ENCODE results near the gene CCDC27.

CCDC27 gene

DNA sequence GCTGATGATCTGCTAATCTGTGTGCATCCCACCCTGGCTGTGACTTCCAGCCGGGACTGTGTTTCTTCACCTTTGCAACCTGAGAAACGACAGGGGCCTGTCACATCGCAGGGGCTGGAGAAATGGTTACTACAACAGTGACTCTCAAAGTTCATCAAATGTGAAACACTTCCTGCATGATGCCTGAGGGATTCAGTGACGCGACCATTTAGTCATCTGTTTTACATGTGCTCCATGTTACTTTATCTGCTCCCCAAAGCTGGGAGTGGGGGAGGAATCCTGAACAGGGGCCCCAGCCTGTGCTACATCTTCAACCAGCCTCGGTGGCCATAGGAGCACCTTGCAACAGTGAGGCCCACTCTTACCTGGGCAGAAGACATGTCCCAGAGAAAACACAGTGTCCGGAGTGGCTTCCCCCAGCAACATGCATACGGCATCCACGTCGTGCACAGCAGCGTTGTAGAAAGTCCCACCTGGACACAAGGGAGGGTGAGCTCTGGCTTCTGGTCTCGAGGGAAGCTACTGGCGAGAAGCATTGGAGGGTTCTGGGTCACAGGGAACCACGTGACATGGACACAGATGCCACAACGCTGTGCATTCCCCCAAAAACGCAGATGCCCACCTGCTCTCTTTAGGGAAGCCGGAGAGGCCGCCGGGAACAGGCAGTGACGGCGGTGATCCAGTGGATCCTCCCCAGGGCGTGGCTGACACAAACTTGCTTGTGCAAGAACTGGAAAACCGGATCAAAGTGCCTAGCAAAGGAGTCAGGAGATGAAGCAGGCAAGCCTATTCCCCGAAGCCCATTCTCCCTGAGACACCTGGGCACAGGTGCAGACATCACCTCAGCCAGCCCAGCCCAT, 9.6 kb upstream of the CCDC27 start:
- no peak for TF ChIP-seq CTCF (IDR thresholded peaks at IDR 0.05; ENCODE audit: low read depth, low read length, missing control alignments)
- no peak for DNase-seq
- in situ Hi-C loops (cut with HindIII; ENCODE audit: low pct_ligation_motif_present, low sequenced_read_pairs), result no loop called here
- no peaks in the 10 kb centered on the region for H3K27me3 ChIP-seq (replicated peaks)
- no peak overlapping the region for H3K4me3 ChIP-seq (ENCODE audit: low read depth, low read length)
- H3K27ac ChIP-seq, result no peak overlapping the region
- peaks cover 9% of the 10 kb centered on the region for H3K36me3 ChIP-seq (replicated peaks)

- H3K27me3 ChIP-seq (replicated peaks), result no peaks in the 10 kb centered on the region
- DNase-seq, result no peak
- no peak overlapping the region for H3K4me3 ChIP-seq (ENCODE audit: low read depth, low read length)
- H3K27ac ChIP-seq, result no peak overlapping the region
- in situ Hi-C loops (cut with HindIII; ENCODE audit: low pct_ligation_motif_present, low sequenced_read_pairs), result no loop called here
- H3K36me3 ChIP-seq (replicated peaks), result peaks cover 5% of the 10 kb centered on the region
- no peak for TF ChIP-seq CTCF (IDR thresholded peaks at IDR 0.05; ENCODE audit: low read depth, low read length, missing control alignments)
Measured at GRCh38 chr1:3743421-3743820, 8.8 kb upstream of the CCDC27 start.

- Histone ChIP-seq H3K4me3 (ENCODE audit: low read depth, low read length) (no peak overlapping the region), H3K27ac (no peak overlapping the region), H3K36me3 (replicated peaks) (peaks cover 5% of the 10 kb centered on the region), H3K27me3 (replicated peaks) (no peaks in the 10 kb centered on the region)
- in situ Hi-C loops (cut with HindIII; ENCODE audit: low pct_ligation_motif_present, low sequenced_read_pairs), result no loop called here
- TF ChIP-seq CTCF (IDR thresholded peaks at IDR 0.05; ENCODE audit: low read depth, low read length, missing control alignments), result no peak
- DNase-seq, result no peak
Measured at GRCh38 chr1:3743826-3744225, 8.4 kb upstream of the CCDC27 start.

DNA sequence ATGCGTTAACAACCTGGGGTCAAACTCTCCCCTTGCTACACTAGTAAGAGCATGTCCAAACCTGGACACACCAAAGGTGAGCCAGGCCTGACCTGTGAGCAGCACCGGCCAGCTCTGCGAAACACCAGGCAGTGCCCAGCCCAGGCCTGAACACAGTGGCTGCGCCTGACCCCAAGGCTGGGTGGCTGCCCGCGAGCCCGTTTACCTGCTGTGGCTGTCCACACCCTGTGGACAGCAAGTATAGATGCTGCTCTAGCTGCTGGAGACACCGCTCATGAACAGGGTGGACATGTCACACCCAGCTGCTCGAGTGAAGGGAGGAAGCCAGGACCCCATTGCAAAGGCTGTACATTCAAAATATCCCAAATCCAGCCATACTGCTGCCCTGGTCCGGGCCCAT, 7.6 kb upstream of the CCDC27 start:
- no peak overlapping the region for H3K4me3 ChIP-seq (ENCODE audit: low read depth, low read length)
- H3K36me3 ChIP-seq (replicated peaks), result peaks cover 5% of the 10 kb centered on the region
- H3K27ac ChIP-seq, result no peak overlapping the region
- in situ Hi-C loops (cut with HindIII; ENCODE audit: low pct_ligation_motif_present, low sequenced_read_pairs), result no loop called here
- TF ChIP-seq CTCF (IDR thresholded peaks at IDR 0.05; ENCODE audit: low read depth, low read length, missing control alignments), result no peak
- no peak for DNase-seq
- no peaks in the 10 kb centered on the region for H3K27me3 ChIP-seq (replicated peaks)

- in situ Hi-C loops (cut with HindIII; ENCODE audit: low pct_ligation_motif_present, low sequenced_read_pairs), result no loop called here
- H3K27ac ChIP-seq, result no peak overlapping the region
- peaks cover 5% of the 10 kb centered on the region for H3K36me3 ChIP-seq (replicated peaks)
- H3K4me3 ChIP-seq (ENCODE audit: low read depth, low read length), result no peak overlapping the region
- TF ChIP-seq CTCF (IDR thresholded peaks at IDR 0.05; ENCODE audit: low read depth, low read length, missing control alignments), result no peak
- H3K27me3 ChIP-seq (replicated peaks), result no peaks in the 10 kb centered on the region
- DNase-seq, result no peak
Measured at GRCh38 chr1:3745071-3745470, 7.2 kb upstream of the CCDC27 start.

Measured in brain microvascular endothelial cell (primary cell).